ENCODE results near the gene CLDN20.

DNA sequence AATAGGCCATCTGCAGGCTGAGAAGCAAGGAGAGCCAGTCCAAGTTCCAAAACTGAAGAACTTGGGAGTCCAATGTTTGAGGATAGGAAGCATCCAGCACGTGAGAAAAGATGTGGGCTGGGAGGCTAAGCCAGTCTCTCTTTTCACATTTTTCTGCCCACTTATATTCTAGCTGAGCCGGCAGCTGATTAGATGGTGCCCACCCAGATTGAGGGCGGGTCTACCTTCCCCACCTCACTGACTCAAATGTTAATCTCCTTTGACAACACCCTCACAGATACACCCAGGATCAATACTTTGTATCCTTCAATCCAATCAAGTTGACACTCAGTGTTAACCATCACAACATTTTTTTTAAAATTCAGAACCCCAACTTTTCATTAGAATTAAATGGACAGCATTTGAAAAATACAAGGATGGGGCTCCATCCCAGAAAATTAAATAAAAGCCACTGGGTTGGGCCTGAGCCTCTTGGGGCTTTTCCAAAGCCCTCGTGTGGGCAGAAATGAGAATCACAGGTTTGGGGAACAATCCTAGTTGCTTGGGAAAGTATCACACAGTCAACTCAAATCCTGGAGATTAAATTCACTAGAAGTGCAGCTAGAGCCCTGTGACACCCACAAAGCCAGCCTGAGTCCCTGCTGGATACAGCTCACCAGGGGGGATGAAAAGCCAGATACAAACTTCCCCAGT lies 2.2 kb downstream of the CLDN20 start:
- TF ChIP-seq, protein P1, sequence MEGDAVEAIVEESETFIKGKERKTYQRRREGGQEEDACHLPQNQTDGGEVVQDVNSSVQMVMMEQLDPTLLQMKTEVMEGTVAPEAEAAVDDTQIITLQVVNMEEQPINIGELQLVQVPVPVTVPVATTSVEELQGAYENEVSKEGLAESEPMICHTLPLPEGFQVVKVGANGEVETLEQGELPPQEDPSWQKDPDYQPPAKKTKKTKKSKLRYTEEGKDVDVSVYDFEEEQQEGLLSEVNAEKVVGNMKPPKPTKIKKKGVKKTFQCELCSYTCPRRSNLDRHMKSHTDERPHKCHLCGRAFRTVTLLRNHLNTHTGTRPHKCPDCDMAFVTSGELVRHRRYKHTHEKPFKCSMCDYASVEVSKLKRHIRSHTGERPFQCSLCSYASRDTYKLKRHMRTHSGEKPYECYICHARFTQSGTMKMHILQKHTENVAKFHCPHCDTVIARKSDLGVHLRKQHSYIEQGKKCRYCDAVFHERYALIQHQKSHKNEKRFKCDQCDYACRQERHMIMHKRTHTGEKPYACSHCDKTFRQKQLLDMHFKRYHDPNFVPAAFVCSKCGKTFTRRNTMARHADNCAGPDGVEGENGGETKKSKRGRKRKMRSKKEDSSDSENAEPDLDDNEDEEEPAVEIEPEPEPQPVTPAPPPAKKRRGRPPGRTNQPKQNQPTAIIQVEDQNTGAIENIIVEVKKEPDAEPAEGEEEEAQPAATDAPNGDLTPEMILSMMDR (tag by site-specific recombination; IDR thresholded peaks at IDR 0.05): no peak
- no peak for TF ChIP-seq ZNF121 (tag by site-specific recombination; IDR thresholded peaks at IDR 0.05)
